HG03039 (cell line): ENCODE results near the gene RNF13.
"Not testable (repeated sequence)": the region's sequence is repeated elsewhere in the genome, so short reads cannot be mapped to it uniquely, and the experiment has no call there.

Experiments
- ATAC-seq: cut with Tn5 transposase; IDR thresholded peaks from one replicate; pipeline ENCODE4 v1.9.1; 2021; ENCODE audit warnings: mild to moderate bottlenecking, moderate library complexity; ENCODE audit not compliant: unreplicated experiment

RNF13 gene

DNA sequence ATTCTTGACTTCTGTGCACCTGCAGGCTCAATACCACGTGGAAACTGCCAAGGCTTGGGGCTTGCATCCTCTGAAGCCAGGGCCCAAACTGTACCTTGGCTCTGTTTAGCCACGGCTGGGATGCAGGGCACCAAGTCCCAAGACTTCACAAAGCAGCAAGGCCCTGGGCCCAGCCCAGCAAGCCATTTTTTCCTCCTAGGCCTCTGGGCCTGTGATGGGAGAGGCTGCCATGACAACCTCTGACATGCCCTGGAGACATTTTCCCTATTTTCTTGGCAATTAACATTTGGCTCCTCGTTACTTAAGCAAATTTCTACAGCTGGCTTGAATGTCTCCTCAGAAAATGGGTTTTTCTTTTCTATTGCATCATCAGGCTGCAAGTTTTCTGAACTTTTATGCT, 25.5 kb downstream of the RNF13 start:
- ATAC-seq = not testable (repeated sequence)

DNA sequence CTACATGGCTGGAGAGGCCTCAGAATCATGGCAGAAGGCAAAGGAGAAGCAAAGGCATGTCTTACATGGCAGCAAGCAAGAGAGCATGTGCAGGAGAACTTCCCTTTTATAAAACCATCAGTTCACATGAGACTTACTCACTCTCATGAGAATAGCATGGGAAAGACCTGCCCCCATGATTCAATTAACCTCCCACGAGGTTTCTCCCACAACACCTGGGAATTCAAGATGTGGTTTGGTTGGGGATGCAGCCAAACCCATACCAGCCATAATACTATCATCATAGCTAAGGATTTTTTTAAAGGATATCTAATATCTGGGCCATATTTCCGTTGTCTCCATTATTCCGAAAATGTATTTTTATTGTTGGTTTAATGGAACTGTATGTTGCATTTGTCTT, 26.5 kb downstream of the RNF13 start:
- not testable (repeated sequence) for ATAC-seq

DNA sequence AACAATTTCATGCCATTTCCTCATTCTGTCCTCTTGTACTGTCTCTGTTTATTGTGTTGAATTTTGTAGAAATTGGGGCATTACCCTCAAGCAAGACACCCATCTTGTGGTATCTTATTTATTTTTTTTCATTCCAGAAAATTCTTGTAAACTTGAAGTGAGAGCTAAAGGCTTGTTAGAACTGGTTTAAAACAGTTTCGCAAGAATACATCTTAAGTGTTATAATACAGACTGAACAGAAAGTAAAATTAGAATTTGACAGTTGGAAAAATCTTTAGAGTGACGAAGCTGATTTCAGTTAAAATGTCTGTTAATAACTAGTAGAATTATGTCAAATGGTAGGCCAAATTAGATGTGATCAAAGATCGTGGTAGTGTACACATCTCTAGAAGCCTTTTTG, 26.9 kb downstream of the RNF13 start:
- ATAC-seq = no peak

DNA sequence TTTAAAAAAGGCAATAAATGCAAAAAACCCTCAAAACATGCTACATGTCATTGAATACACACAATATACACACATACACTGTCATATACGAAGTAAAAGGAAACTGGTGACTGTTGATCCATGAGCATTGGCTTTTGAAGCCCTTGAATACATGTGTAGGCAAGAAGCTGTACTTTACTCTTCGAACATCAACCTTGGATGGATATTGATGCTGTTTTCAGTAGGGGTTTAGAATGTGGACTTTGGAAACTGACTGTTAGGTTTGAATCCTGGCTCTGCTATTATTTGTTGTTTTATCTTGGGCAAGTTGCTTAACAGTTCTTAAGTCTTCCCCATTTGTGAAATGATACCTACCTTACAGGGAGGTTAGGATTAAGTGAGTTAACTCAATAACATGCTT, 30.5 kb downstream of the RNF13 start:
- ATAC-seq = no peak

DNA sequence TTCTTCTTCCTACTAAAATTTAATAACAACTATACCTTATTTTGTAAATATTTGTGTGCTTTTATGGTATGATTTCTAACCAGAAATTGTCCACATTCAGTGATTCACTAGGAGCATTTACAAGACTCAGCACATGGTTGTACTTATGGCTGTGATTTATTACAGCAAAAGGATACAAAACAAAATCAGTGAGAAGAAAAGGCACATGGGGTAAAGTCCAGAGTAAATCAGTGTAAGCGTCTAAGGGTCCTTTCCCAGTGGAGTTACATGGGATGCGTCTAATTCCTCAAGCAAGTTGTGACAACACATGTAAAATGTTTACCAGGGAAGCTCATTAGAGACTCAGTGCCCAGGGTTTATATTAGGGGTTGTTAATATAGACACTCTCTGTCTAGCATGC, 31.1 kb downstream of the RNF13 start:
- no peak for ATAC-seq

DNA sequence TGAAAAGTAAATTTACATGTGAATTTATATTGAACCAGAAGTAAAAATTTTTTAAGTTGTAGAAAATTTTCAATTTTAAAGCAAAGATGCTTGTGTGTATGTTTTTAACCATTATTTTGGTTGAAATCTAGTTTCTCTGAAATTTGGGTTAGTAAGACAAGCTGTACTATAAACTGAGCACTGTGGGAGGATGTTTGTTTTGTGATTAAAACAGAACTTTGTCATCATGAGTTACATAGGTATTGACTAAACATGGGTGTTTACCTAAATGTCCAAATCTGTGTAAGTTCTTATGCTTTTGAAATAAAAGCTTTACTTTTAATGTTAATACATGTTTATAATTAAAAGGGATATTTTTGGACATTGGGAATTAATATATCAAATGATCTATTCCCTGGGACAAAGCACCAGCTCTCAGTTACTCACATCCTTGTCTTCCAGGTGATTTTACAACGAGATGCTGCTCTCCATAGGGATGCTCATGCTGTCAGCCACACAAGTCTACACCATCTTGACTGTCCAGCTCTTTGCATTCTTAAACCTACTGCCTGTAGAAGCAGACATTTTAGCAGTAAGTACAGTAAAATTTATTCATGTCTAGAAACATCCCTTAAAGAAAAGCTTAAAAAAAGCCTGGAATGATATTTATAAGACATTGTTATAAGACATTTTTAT, 32.7 kb downstream of the RNF13 start:
- ATAC-seq = no peak

DNA sequence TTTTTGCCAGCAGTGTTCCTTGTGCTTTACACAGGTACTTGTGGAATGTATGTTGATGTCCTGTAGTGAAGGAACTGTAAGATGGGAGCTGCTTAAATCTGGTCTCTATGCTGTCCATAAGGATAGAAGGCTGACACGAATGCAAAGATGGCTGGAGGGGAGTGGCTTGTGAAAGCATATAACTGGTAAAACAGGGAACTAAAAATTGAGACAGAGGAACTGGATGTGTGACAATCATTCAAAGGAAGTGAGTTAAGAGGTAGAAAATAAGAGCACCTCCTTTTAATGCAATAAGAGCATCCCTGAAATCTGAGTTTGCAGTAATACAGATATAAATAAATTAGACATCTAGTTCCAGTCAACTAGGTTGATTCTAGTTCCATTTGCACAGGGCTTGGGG, 35.2 kb downstream of the RNF13 start:
- no peak for ATAC-seq

DNA sequence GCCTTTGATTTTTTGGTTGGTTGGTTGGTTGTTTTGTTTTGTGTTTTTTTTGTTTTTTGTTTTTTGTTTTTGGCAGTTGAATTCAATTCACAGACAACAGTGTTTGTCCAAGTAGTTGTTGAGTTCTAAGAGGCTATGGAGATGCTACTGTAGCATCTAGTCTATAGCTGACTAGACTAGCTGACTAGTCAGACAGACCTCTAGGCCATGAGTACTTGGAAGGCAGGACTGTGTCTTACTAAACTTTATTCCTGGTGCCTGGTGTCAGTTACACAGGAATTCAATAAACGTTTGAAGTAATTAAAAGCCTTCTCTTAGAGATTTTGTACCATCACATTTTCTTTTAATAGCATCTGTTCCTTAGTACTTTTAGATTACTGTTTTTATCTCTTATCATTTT, 35.7 kb downstream of the RNF13 start:
- ATAC-seq = no peak

DNA sequence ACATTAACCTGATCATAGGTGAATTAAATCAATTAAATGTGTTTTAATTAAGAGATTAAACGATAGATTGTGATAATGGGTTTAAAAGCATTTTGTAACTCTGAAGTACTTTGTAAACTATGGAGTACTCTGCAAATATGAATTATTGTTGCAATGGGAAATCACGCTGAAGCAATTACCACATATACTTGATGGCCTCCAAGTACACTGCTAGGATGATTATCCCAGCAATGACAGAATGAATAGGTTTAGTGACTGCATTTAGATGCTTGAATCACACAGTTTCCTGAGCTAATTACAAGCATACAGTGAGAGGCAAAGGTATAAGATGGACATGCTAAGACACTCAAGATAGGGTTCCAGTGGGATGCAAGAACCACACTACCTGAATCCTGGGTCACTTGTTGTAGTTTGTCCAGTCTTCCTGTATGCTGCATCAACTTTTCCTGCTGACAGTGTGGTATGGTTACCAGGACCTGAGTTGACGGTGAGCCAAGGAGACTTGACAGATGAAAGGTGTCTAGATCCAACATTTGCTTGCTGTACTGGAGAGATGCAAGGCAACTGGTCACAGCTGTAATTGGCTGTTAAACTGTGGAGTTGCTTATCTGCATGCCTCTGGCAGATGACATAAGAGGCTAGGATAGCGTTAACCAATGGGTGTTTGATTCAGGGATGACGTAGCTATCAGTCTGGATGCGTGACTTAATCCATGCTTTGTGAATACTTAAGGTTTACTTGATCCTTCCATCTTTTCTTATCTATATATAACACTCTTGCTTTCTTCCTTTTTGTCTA, 38.0 kb downstream of the RNF13 start:
- no peak for ATAC-seq

DNA sequence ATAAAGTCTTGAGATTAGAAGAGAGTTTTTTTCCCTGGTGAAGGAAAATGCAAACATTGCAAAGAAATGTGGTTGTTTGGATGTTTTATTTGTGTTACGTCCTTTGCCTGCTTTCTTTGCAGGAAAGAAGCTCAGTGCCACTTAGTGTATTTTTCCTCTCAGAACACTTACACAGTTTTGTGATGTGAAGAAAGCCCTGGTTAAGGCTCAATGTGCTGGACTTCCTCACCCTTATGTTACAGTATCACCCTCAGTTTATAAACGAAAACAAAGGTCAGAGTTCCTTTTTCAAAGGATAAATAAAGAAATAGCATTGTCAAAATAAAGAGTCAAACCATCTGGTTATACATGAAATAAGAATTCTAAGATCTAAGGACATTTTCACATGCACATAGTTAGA, 45.9 kb downstream of the RNF13 start:
- ATAC-seq = no peak

DNA sequence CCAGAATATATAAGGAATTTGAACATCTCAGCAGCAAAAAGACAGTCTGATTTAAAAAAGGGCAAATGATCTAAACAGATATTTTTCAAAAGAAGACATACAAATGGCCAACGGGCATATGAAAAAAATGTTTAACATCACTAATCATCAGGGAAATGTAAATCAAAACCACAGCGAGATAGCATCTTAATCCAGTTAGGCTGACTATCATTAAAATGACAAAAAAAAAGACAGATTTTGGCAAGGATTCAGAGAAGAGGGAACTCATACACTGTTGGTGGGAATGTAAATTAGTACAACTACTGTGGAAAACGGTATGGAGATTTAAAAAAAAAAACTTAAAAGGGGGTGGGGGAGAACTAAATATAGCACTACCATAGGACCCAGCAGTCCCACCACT, 47.9 kb downstream of the RNF13 start:
- ATAC-seq = no peak

DNA sequence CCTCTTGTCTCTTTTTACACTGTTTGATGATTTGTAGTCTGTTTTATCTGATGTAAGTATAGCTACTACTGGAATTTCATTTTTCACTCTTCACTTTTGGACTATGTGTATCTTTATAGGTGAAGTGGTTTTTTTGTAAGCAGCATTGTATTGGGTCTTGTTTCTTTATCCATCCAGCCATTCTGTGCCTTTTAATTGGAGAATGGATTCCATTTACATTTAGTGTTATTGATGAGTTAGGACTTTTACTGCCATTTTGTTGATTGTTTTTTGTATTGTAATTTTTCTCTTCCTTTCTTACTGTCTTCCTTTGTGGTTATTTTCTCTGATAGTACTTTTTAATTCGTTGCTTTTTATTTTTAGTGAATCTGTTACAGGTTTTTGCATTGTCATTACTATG, 54.5 kb downstream of the RNF13 start:
- ATAC-seq = no peak

DNA sequence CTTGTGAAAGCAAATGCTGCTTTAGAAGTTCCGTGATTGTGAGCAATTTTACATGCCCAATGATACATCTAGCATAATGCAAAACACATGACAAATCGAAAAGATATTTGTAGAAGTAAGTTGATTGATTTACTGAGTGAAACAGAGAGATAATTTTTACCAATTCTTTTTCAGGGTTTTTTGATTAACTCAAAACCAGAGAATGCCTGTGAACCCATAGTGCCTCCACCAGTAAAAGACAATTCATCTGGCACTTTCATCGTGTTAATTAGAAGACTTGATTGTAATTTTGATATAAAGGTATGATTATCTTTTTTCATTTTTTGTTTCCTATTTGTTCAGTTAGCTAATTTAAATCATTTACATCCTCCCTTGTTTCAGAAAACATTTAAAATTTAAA, 58.8 kb downstream of the RNF13 start:
- no peak for ATAC-seq

DNA sequence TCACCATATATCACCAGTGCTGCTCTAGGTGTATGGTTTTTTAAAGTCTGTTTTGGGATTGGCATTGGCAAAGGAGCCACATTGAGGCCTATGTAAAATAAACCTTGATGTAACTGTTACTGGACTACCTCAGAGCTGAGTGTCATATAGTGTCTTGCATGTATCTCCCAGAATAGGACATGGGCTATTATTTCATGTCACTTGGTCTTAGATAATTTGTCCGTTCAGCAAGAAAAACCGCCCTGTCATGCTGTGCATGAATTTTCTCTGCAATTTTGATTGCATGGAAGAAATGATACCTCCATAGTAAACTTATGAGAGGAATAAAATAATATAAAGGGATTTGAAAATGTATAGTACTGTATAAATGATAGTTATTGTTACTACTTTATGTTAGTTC, 59.6 kb downstream of the RNF13 start:
- ATAC-seq = no peak

DNA sequence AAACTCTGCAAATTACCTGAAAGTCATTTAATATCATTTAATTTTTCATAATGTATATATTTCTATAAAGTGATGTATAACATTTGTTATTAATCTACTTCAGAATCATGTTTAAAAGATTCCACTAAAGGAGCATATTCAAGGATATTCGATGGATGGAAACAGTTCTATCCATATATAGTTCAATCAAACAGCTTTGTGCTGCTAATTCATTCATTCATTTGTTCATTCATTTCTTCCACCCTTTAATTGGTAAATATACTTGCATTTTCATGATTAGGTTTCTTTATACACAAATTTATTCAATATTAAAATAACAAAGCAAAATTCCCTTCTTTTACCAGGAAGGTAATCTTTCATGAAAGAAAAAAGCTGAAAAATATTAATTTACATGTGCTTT, 64.7 kb downstream of the RNF13 start:
- no peak for ATAC-seq

DNA sequence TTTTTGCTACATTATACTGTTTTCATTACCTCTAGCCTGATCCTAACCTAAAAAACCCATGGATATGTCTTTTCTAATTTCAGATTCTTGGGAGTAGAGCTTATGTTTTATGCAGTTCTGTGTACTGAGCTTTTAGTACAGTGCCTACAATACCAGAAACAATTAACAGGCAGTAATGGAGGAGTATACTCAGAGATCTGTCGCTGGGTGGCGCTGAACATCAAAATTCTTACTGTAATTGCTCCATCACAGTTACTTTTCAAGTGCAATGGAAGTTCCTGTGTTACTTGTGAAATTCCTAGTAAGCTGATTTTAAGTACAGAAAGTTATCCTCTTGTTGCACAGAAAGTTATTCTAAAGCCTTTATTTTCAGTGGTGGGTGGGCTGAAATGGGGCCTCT, 66.9 kb downstream of the RNF13 start:
- no peak for ATAC-seq

DNA sequence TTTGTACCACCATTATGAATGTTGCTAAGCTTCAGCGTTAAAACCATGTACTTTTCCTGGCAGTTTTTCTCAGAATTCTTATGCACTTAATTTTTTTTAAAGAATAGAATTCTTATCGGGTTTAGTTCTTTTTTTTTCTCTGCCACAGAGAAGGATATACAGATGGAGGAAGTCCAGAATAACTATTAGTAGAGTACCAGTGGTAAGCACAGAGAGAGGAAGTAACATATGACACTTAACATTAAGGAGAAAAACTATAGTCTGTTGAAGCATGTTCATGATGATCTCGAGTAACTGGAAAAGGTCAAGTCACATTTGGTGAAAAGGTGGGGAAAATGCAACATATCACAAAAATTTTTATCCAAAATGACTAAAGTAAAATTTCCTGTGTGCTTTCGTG, 68.9 kb downstream of the RNF13 start:
- no peak for ATAC-seq

DNA sequence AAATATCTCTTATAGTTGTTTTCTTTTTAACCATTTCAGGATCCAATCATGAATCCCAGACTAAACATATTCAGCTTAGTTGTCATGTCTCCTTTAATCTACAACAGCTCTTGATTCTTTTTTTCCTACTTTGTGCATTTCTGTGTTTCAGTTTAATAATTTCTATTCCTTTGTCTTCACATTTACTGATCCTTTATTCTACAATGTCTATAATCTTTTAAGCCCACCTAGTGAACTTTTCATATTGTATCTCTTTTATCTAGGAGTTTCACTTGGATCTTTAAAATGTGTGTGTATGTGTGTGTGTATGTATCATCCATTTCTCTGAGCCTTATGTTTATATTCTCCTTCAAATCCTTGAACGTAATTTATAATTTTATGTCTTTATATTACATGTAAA, 70.1 kb downstream of the RNF13 start:
- no peak for ATAC-seq

DNA sequence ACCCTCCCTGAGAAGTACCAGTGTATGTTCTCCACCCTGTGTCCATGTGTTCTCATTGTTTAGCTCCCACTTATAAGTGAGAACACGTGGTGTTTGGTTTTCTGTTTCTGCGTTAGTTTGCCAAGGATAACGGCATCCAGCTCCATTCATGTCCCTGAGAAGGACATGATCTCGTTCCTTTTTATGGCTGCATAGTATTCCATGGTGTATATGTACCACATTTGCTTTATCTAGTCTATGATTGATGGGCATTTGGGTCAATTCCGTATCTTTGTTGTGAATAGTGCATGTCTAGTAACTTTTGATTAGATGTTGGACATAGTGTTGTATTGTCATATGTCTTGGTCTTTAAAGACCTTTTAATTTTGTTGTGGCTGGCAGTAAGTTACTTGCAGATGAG, 70.8 kb downstream of the RNF13 start:
- ATAC-seq = not testable (repeated sequence)

DNA sequence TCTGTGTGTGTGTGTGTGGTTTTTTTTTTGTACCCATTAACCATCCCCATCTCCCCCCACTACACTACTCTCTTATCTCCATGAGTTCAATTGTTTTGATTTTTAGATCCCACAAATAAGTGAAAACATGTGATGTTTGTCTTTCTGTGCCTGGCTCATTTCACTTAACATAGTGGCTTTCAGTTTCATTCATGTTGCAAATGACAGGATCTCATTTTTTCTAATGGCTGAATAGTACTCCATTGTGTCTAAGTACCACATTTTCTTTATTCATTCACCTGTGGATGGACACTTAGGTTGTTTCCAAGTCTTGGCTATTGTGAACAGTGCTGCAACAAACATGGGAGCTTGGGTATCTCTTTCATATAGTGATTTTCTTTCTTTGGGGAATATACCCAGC, 71.8 kb downstream of the RNF13 start:
- not testable (repeated sequence) for ATAC-seq

DNA sequence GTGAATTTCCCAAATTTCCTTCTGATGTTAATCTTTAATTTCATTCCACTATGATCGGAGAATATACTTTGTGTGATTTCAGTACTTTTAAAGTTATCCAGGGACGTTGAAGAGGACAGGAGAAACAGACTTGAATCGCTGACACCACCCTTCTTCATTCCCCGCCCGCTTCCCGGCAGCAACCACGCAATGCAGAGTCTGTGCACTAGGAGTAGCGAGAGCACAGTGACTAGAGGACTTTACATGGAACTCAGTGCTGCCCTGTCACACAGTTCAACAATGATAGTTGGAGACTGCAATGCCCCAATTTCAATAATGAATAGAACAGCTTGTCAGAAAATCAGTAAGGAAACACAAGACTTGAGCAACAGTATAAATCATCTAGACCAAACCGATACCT, 73.9 kb downstream of the RNF13 start:
- ATAC-seq = no peak

DNA sequence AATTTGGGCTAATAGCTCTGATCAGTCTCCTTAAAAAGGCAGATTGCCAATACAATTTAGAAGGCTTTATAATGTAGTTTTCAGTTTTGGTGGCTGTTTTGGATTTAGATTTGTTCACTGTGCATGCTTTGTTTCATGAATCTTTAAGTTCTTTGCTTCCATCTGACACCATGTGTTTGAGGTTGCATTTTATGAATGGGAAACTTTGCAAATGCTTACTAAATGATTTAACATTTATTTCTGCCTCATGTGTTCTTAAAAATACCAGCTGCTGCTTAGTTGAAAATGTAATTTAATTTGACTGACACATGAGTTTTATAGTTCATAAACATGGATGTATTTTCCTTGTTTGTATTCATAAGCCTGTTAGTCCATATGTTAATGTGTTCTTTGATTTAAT, 78.6 kb downstream of the RNF13 start:
- no peak for ATAC-seq

DNA sequence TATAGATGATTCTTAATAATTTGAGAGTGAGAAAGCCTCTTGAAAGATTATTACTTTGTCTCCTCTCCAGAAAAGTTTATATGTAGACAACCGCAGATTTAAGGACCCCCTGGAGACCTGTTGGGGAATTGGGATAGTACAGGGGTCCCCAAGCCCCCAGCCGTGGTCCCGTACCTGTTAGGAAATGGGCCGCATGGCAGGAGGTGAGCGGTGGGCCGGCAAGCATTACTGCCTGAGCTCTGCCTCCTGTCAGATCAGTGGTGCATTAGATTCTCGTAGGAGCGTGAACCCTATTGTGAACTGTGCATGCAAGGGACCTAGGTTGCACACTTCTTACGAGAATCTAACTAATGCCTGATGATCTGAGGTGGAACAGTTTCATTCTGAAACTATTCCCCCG, 79.4 kb downstream of the RNF13 start:
- ATAC-seq = no peak
